Coronary artery (tissue), 2 donors: Measurements from ENCODE around the gene FITM1.
A peak's percentile ranks its signal among the peaks of the same experiment; 100 is the strongest.

ENCODE experiments used
- DNase-seq: peaks from one replicate; pipeline ENCODE4 v3.0.0-alpha.2; 2017; ENCODE audit warnings: low spot score
- H3K27ac ChIP-seq, 2 donors: fragments of 200-600 bp; sonication (generic); one replicate each; pipeline ENCODE4 v1.5.1; 2016 to 2019
- H3K4me3 ChIP-seq: fragments of 200-600 bp; sonication (generic); 2 replicates; pipeline ENCODE4 v1.5.1; 2016; ENCODE audit warnings: mild to moderate bottlenecking, moderate library complexity
- TF ChIP-seq, protein P1 (sequence below): fragments of 200-600 bp; sonication (generic); IDR thresholded peaks from one replicate; pipeline ENCODE4 v1.5.1; 2019; ENCODE audit warnings: antibody characterized with exemption

The FITM1 gene

DNA sequence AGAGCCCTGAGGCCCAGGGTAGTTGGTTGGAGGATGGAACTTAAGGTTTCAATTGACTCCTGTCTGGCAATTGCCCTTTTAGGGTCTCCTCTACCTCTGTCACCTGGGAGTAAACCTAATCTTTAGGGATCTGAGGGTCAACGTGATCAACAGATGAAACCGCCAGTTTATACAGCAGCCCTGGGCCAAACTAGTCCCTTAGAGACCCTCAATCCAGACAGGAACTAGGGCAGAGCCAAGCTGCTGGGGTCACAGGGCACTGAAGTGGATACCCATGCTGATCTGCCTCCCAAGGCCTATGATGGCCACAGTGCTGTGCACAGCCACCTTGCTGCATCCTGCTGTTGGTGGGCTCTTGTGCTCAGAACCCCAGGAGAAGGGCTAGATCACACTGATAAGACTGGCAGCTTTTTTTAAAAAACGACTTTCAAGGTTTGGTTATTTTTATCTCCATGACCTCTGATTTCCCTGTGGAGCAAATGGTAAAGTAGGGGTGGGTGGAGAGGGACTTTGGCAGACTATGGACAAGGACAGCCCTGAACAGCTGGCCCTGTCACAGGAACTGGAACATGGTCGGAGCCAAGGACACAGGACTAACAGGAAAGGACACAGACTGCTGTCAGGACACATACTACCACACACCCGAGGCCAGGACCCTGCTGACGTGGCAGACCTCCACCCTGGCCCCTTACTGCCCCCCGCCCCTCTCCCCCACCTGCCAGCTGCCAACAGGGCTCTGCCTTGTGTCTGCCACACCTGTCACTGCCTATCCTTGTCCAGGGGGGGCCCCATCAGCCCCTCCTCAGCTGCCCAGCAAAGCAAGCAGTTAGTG, 474 bp downstream of the FITM1 start:
- DNase-seq = no peak
- TF ChIP-seq, protein P1, sequence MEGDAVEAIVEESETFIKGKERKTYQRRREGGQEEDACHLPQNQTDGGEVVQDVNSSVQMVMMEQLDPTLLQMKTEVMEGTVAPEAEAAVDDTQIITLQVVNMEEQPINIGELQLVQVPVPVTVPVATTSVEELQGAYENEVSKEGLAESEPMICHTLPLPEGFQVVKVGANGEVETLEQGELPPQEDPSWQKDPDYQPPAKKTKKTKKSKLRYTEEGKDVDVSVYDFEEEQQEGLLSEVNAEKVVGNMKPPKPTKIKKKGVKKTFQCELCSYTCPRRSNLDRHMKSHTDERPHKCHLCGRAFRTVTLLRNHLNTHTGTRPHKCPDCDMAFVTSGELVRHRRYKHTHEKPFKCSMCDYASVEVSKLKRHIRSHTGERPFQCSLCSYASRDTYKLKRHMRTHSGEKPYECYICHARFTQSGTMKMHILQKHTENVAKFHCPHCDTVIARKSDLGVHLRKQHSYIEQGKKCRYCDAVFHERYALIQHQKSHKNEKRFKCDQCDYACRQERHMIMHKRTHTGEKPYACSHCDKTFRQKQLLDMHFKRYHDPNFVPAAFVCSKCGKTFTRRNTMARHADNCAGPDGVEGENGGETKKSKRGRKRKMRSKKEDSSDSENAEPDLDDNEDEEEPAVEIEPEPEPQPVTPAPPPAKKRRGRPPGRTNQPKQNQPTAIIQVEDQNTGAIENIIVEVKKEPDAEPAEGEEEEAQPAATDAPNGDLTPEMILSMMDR = no peak
- H3K27ac ChIP-seq = peak overlapping the region; percentile 4 to 39
- H3K4me3 ChIP-seq = no peak overlapping the region

DNA sequence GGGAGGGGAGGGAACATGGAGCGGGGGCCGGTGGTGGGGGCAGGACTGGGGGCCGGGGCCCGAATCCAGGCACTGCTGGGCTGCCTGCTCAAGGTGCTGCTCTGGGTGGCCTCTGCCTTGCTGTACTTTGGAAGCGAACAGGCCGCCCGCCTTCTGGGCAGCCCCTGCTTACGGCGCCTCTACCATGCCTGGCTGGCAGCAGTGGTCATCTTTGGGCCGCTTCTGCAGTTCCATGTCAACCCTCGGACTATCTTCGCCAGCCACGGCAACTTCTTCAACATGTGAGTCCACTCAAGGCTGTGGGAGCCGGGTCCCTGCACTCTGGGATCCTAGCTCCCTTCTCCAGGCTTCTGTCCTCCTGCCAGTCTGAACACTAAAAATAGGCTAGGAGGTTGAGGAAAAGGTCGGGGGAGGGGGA, 1.1 kb downstream of the FITM1 start:
- TF ChIP-seq, protein P1 = no peak
- H3K4me3 ChIP-seq = no peak overlapping the region
- no peak for DNase-seq
- H3K27ac ChIP-seq = peak overlapping the region; percentile 4 to 39

GRCh38 chr14:24132061-24132685, 1.7 kb downstream of the FITM1 start:
- Histone ChIP-seq H3K27ac (no peak overlapping the region), H3K4me3 (no peak overlapping the region)
- TF ChIP-seq, protein P1 = no peak
- no peak for DNase-seq

DNA sequence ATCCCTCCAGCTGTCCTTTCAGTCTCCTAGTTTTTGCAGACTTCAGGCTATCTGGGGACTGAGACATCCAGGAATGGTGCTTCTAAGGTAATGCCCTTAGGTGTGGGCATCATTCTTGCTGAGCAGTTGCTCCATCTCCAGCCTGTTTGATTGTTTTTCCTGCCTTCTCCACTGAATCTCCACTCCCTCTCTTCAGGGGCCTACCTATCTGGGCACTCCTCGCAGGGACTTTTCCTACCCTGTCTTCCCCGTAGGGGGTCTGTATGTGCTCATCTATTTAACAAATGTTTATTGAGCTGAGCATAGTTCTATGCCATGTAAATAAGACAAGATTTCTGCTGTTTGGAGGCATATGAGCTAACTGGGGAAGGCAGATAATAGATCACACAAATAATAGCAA, 2.5 kb downstream of the FITM1 start:
- no peak overlapping the region for H3K27ac ChIP-seq

GRCh38 chr14:24133735-24134134, 3.3 kb downstream of the FITM1 start:
- TF ChIP-seq, protein P1 = no peak
- Histone ChIP-seq H3K4me3 (no peak overlapping the region), H3K27ac (no peak overlapping the region)
- no peak for DNase-seq

More for the DNA sequence above, 2.5 kb downstream of the FITM1 start:
- TF ChIP-seq, protein P1 = no peak
- H3K4me3 ChIP-seq = no peak overlapping the region
- no peak for DNase-seq

DNA sequence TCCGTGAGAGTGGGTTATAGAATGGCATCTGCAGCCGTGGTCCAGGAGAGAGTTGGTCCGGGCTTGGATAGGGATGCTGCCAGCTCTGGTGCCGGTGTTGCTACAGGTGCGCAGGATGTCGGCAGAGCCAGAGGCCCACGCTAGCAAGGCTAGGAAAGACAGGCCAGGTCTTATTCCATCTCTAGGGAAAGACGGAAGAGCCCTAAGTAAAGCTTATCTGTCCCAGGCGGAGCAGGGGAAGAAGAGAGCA, 5.0 kb downstream of the FITM1 start:
- no peak for DNase-seq
- H3K4me3 ChIP-seq = peak overlapping the region; percentile 83
- TF ChIP-seq, protein P1 = no peak
- H3K27ac ChIP-seq = peak overlapping the region; percentile 90 to 91
